GM23248 (cell line): ENCODE data around the gene GTPBP1. TPM values are rescaled to one million over a fixed set of nuclear protein-coding genes. Genes with fewer than 3 reads are reported as not detected.

Experiments
- DNase-seq: peaks from one replicate; pipeline ENCODE4 v3.0.0-alpha.2; 2015
- H2AFZ ChIP-seq: fragments of 200-600 bp; sonication (generic); 2 replicates; pipeline ENCODE4 v1.6.1; 2016; ENCODE audit warnings: antibody characterized with exemption
- H3F3A ChIP-seq: fragments of 200-600 bp; sonication (generic); 2 replicates; pipeline ENCODE4 v1.6.1; 2016; ENCODE audit warnings: mild to moderate bottlenecking, antibody characterized with exemption, mixed run types; ENCODE audit not compliant: insufficient read depth
- H3K27ac ChIP-seq: fragments of 200-600 bp; sonication (generic); 2 replicates; pipeline ENCODE4 v1.5.1; 2016; ENCODE audit warnings: mild to moderate bottlenecking
- H3K27me3 ChIP-seq: fragments of 200-600 bp; sonication (generic); replicated peaks from 2 replicates; pipeline ENCODE4 v1.6.1; 2016; ENCODE audit warnings: mild to moderate bottlenecking; ENCODE audit not compliant: insufficient read depth
- H3K36me3 ChIP-seq: fragments of 200-600 bp; sonication (generic); 2 replicates; pipeline ENCODE4 v1.6.1; 2016; ENCODE audit warnings: low read depth, mild to moderate bottlenecking
- H3K4me1 ChIP-seq: fragments of 200-600 bp; sonication (generic); 2 replicates; pipeline ENCODE4 v1.6.1; 2016; ENCODE audit warnings: mild to moderate bottlenecking; ENCODE audit not compliant: insufficient read depth
- H3K4me2 ChIP-seq: fragments of 200-600 bp; sonication (generic); one replicate; pipeline ENCODE4 v1.6.1; 2016; ENCODE audit warnings: mild to moderate bottlenecking; ENCODE audit not compliant: unreplicated experiment
- H3K4me3 ChIP-seq: fragments of 200-600 bp; sonication (generic); 2 replicates; pipeline ENCODE4 v1.5.1; 2016; ENCODE audit warnings: mild to moderate bottlenecking
- H3K79me2 ChIP-seq: fragments of 200-600 bp; sonication (generic); 2 replicates; pipeline ENCODE4 v1.6.1; 2016; ENCODE audit warnings: mild to moderate bottlenecking; ENCODE audit not compliant: insufficient read depth
- H3K9ac ChIP-seq: fragments of 200-600 bp; sonication (generic); 2 replicates; pipeline ENCODE4 v1.6.1; 2016; ENCODE audit warnings: mild to moderate bottlenecking
- H3K9me2 ChIP-seq: fragments of 200-600 bp; sonication (generic); 2 replicates; pipeline ENCODE4 v1.6.1; 2016; ENCODE audit warnings: mixed run types, mild to moderate bottlenecking, moderate library complexity; ENCODE audit not compliant: insufficient read depth
- H3K9me3 ChIP-seq: fragments of 200-600 bp; sonication (generic); one replicate; pipeline ENCODE4 v1.6.1; 2017; ENCODE audit warnings: low read depth
- H4K20me1 ChIP-seq: fragments of 200-600 bp; sonication (generic); 2 replicates; pipeline ENCODE4 v1.6.0; 2016; ENCODE audit not compliant: insufficient read depth
- EZH2 ChIP-seq: fragments of 200-600 bp; sonication (generic); IDR thresholded peaks from 2 replicates; pipeline ENCODE4 v1.6.1; 2018; ENCODE audit warnings: antibody characterized with exemption, mild to moderate bottlenecking; ENCODE audit not compliant: insufficient read depth, poor library complexity, severe bottlenecking
- EZH2phosphoT487 ChIP-seq: fragments of 200-600 bp; sonication (generic); IDR thresholded peaks from 2 replicates; pipeline ENCODE4 v1.6.1; 2018; ENCODE audit warnings: antibody characterized with exemption, moderate library complexity, mild to moderate bottlenecking, low read depth; ENCODE audit not compliant: insufficient read depth
- WGBS, 2 experiments: methylation state at CpG; one replicate each; pipeline ENCODE4 v1.1.6; 2015 to 2017; ENCODE audit warnings: low lambda C conversion rate in 2 of 2, low coverage in 1 of 2; ENCODE audit errors: missing lambda C conversion rate in 2 of 2; 5-methylcytosine and 5-hydroxymethylcytosine counted together
- in situ Hi-C: fragments of 300-500 bp; cut with MboI; formaldehyde crosslinking; loops from 2 replicates; pipeline ENCODE4 v1.15.0; 2020
- polyA plus RNA-seq: library from polyadenylated mRNA; unstranded; fragments of >200 nt; fragmentation: Nextera tagmentation; extraction: Ambion mirVana; gene quantifications from 2 replicates; pipeline ENCODE4 v1.2.1, GENCODE V29; 2016
- total RNA-seq: library from RNA; depleted of rRNA; stranded (reverse); fragments of >200 nt; shearing (Covaris generic); gene quantifications from 2 replicates; pipeline ENCODE4 v1.2.3, GENCODE V29; 2014

GTPBP1 gene
- total and polyA plus RNA-seq, 2 experiments from 2014 or later, result 10.0 to 26.9 TPM

- Histone ChIP-seq H3F3A (peaks cover 41% of the 10 kb centered on the region), H3K9ac (peak overlapping the region; percentile 57)
- TF ChIP-seq EZH2, result no peak
- TF ChIP-seq EZH2phosphoT487, result no peak
Measured at GRCh38 chr22:38696606-38697424, 8.9 kb upstream of the GTPBP1 start.

GRCh38 chr22:38697425-38698089, 8.2 kb upstream of the GTPBP1 start:
- Histone ChIP-seq H3K27ac (peak overlapping the region; percentile 97), H3K4me2 (peak overlapping the region; percentile 95), H3K4me3 (peak overlapping the region; percentile 87), H3K9me2 (no peaks in the 10 kb centered on the region), H3K79me2 (peaks cover 75% of the 10 kb centered on the region), H3K4me1 (peaks cover 41% of the 10 kb centered on the region), H3K9me3 (no peaks in the 10 kb centered on the region), H2AFZ (no peak overlapping the region), H3K36me3 (peaks cover 6% of the 10 kb centered on the region; the same call in 1 of the 2 replicates), H3K27me3 (no peaks in the 10 kb centered on the region), H4K20me1 (no peaks in the 10 kb centered on the region), H3K9ac (peak overlapping the region; percentile 57), H3F3A (peaks cover 41% of the 10 kb centered on the region)
- DNase-seq, result peak; percentile 50
- no peak for TF ChIP-seq EZH2
- no peak for TF ChIP-seq EZH2phosphoT487
- in situ Hi-C loops, result no loop called here
- 75 to 78% methylated on average over 8 of the region's 8 CpGs for WGBS, 2 experiments

More at GRCh38 chr22:38696606-38697424, 8.9 kb upstream of the GTPBP1 start:
- in situ Hi-C loops, result no loop called here
- H3K9me3 ChIP-seq, result no peaks in the 10 kb centered on the region
- no peaks in the 10 kb centered on the region for H4K20me1 ChIP-seq
- H3K4me3 ChIP-seq, result peak overlapping the region; percentile 87
- peaks cover 10% of the 10 kb centered on the region; the same call in 1 of the 2 replicates for H3K36me3 ChIP-seq
- H3K4me1 ChIP-seq, result peaks cover 41% of the 10 kb centered on the region
- peaks cover 83% of the 10 kb centered on the region for H3K79me2 ChIP-seq
- H2AFZ ChIP-seq, result no peak overlapping the region
- peak; percentile 94 for DNase-seq
- WGBS, 2 experiments, result 25 to 38% methylated on average over 3 of the region's 3 CpGs
- peak overlapping the region; percentile 97 for H3K27ac ChIP-seq
- peak overlapping the region; percentile 63 for H3K4me2 ChIP-seq
- H3K9me2 ChIP-seq, result no peaks in the 10 kb centered on the region
- no peaks in the 10 kb centered on the region for H3K27me3 ChIP-seq

GRCh38 chr22:38698407-38699094, 7.2 kb upstream of the GTPBP1 start:
- Histone ChIP-seq H3K27me3 (no peaks in the 10 kb centered on the region), H3K36me3 (peaks cover 6% of the 10 kb centered on the region; the same call in 1 of the 2 replicates), H3K4me1 (peaks cover 41% of the 10 kb centered on the region), H3F3A (peaks cover 41% of the 10 kb centered on the region), H4K20me1 (no peaks in the 10 kb centered on the region), H3K4me3 (peak overlapping the region; percentile 87), H3K9me3 (no peaks in the 10 kb centered on the region), H3K4me2 (peak overlapping the region; percentile 95), H3K9me2 (no peaks in the 10 kb centered on the region), H3K79me2 (peaks cover 65% of the 10 kb centered on the region), H2AFZ (no peak overlapping the region), H3K27ac (peak overlapping the region; percentile 97; the same call in 1 of the 2 replicates), H3K9ac (peak overlapping the region; percentile 99)
- TF ChIP-seq EZH2phosphoT487, result no peak
- TF ChIP-seq EZH2, result no peak
- WGBS, 2 experiments, result 90 to 94% methylated on average over 13 of the region's 13 CpGs
- in situ Hi-C loops, result no loop called here
- DNase-seq, result no peak

GRCh38 chr22:38699143-38699542, 6.6 kb upstream of the GTPBP1 start:
- H3K27me3 ChIP-seq, result no peaks in the 10 kb centered on the region
- peaks cover 59% of the 10 kb centered on the region for H3K79me2 ChIP-seq
- H3K27ac ChIP-seq, result peak overlapping the region; percentile 97
- in situ Hi-C loops, result no loop called here
- TF ChIP-seq EZH2, result no peak
- TF ChIP-seq EZH2phosphoT487, result no peak
- peaks cover 41% of the 10 kb centered on the region for H3F3A ChIP-seq
- H3K9ac ChIP-seq, result peak overlapping the region; percentile 99
- WGBS, 2 experiments, result 70 to 77% methylated on average over 5 of the region's 5 CpGs
- H3K4me1 ChIP-seq, result peaks cover 41% of the 10 kb centered on the region
- peak overlapping the region; percentile 87 for H3K4me3 ChIP-seq
- peak; percentile 6 for DNase-seq
- no peak overlapping the region for H2AFZ ChIP-seq
- no peaks in the 10 kb centered on the region for H4K20me1 ChIP-seq
- peaks cover 2% of the 10 kb centered on the region; the same call in 1 of the 2 replicates for H3K36me3 ChIP-seq
- peak overlapping the region; percentile 95 for H3K4me2 ChIP-seq
- no peaks in the 10 kb centered on the region for H3K9me2 ChIP-seq
- no peaks in the 10 kb centered on the region for H3K9me3 ChIP-seq
